Esophagus muscularis mucosa (tissue), 4 donors: ENCODE data around the gene SOX2. TPM values are rescaled to one million over a fixed set of nuclear protein-coding genes. Genes with fewer than 3 reads are reported as not detected.
A peak's percentile ranks its signal among the peaks of the same experiment; 100 is the strongest.

Experiments used
- DNase-seq: peaks from one replicate; pipeline ENCODE4 v3.0.0-alpha.2; 2017; ENCODE audit errors: extremely low spot score
- H3K27ac ChIP-seq, 4 donors: fragments of 200-600 bp; sonication (generic); replicated peaks in 1 of 4; 1 replicate in 3 of 4; 2 replicates in 1 of 4; pipeline ENCODE4 v1.5.1; 2016 to 2019; ENCODE audit warnings: mild to moderate bottlenecking in 1 of 4
- H3K27me3 ChIP-seq, 4 donors: fragments of 200-600 bp; sonication (generic); one replicate each; pipeline versions ENCODE4 v1.5.1 to v1.6.0; 2016 to 2019
- H3K36me3 ChIP-seq, 4 donors: fragments of 200-600 bp; sonication (generic); one replicate each; pipeline ENCODE4 v1.5.1; 2016 to 2019
- H3K4me1 ChIP-seq, 4 donors: fragments of 200-600 bp; sonication (generic); one replicate each; pipeline ENCODE4 v1.5.1; 2016 to 2019
- H3K4me3 ChIP-seq, 4 donors: fragments of 200-600 bp; sonication (generic); 1 replicate in 2 of 4; 2 replicates in 2 of 4; pipeline ENCODE4 v1.5.1; 2016 to 2019; ENCODE audit warnings: mild to moderate bottlenecking in 4 of 4, moderate library complexity in 1 of 4
- H3K9me3 ChIP-seq, 4 donors: fragments of 200-600 bp; sonication (generic); 1 replicate in 3 of 4; 2 replicates in 1 of 4; pipeline ENCODE4 v1.5.1; 2016 to 2019
- CTCF ChIP-seq, 3 experiments: fragments of 200-600 bp in 2 of 3; fragments of 450-650 bp in 1 of 3; sonication (generic) in 2 of 3; IDR thresholded peaks; one replicate each; pipeline ENCODE4 v1.5.1; 2017 to 2019; ENCODE audit warnings: antibody characterized with exemption in 3 of 3, mild to moderate bottlenecking in 2 of 3, moderate library complexity in 1 of 3
- EP300 ChIP-seq: sonication (generic); formaldehyde crosslinking; IDR thresholded peaks from one replicate; pipeline ENCODE4 v1.6.1; 2017; ENCODE audit warnings: antibody characterized with exemption
- POLR2A ChIP-seq: fragments of 450-650 bp; IDR thresholded peaks from one replicate; pipeline ENCODE4 v1.6.1; 2017; ENCODE audit warnings: antibody characterized with exemption, moderate library complexity, mild to moderate bottlenecking, low read depth
- POLR2AphosphoS5 ChIP-seq, 2 donors: sonication (generic); formaldehyde crosslinking; IDR thresholded peaks; one replicate each; pipeline ENCODE4 v1.6.1; 2017; ENCODE audit warnings: antibody characterized with exemption in 2 of 2
- WGBS: methylation state at CpG from one replicate; pipeline ENCODE4 v1.1.5; 2018; 5-methylcytosine and 5-hydroxymethylcytosine counted together
- intact Hi-C: fragments of 100-400 bp; cut with DNase I; formaldehyde crosslinking; loops from one replicate; pipeline ENCODE4 v1.15.1; 2023
- total RNA-seq, 4 donors: library from RNA; depleted of rRNA; stranded (reverse); fragments of >200 nt; gene quantifications; one replicate each; pipeline versions ENCODE4 v1.1.0 to v1.2.1, GENCODE V29; 2016

The SOX2 gene
- total RNA-seq, 4 donors from 2014 or later = 2.5 to 7.3 (median 4.0) TPM

GRCh38 chr3:181694805-181695660 lies 16.7 kb upstream of the SOX2 start:
- Histone ChIP-seq H3K27ac (peak overlapping the region; percentile 20 to 57 (median 48)), H3K36me3 (no peaks in the 10 kb centered on the region), H3K4me3 (peak overlapping the region; percentile 45 to 56 (median 52)), H3K4me1 (peaks cover 16 to 19% (median 18%) of the 10 kb centered on the region in 4 donors), H3K9me3 (no peaks in the 10 kb centered on the region), H3K27me3 (peaks cover 0 to 54% (median 51%) of the 10 kb centered on the region in 4 donors)
- 38% methylated on average over 16 of the region's 53 CpGs for WGBS
- TF ChIP-seq EP300 (no peak), CTCF (IDR thresholded peaks at IDR 0.05) (peak in 1 of 3 experiments; percentile 11)
- DNase-seq = no peak
- intact Hi-C loops = no loop called here

GRCh38 chr3:181695661-181696491 lies 15.8 kb upstream of the SOX2 start:
- intact Hi-C loops = no loop called here

GRCh38 chr3:181696626-181697230 lies 15.0 kb upstream of the SOX2 start:
- TF ChIP-seq EP300 (no peak), POLR2A (no peak), CTCF (IDR thresholded peaks at IDR 0.05) (no peak), POLR2AphosphoS5 (IDR thresholded peaks at IDR 0.05) (no peak)
- Histone ChIP-seq H3K36me3 (no peaks in the 10 kb centered on the region), H3K27me3 (peaks cover 0 to 71% (median 64%) of the 10 kb centered on the region in 4 donors), H3K4me3 (peak overlapping the region in 3 of 4 donors; percentile 45 to 56 (median 50)), H3K4me1 (peaks cover 23 to 29% (median 27%) of the 10 kb centered on the region in 4 donors), H3K27ac (no peak overlapping the region), H3K9me3 (no peaks in the 10 kb centered on the region)
- WGBS = 41% methylated on average over 11 of the region's 11 CpGs
- DNase-seq = no peak
- intact Hi-C loops = no loop called here

More at GRCh38 chr3:181695661-181696491, 15.8 kb upstream of the SOX2 start:
- Histone ChIP-seq H3K27me3 (peaks cover 0 to 63% (median 56%) of the 10 kb centered on the region in 4 donors), H3K4me1 (peaks cover 23 to 27% (median 26%) of the 10 kb centered on the region in 4 donors), H3K36me3 (no peaks in the 10 kb centered on the region), H3K9me3 (no peaks in the 10 kb centered on the region), H3K27ac (peak overlapping the region; percentile 20 to 57 (median 48)), H3K4me3 (peak overlapping the region; percentile 45 to 56 (median 52))
- TF ChIP-seq EP300 (no peak), CTCF (IDR thresholded peaks at IDR 0.05) (no peak), POLR2A (no peak)
- no peak for DNase-seq
- 7% methylated on average over 43 of the region's 65 CpGs for WGBS

GRCh38 chr3:181698263-181698954 lies 13.3 kb upstream of the SOX2 start:
- 82% methylated on average over 5 of the region's 5 CpGs for WGBS
- no peak overlapping the region for H3K27ac ChIP-seq
- H3K36me3 ChIP-seq = no peaks in the 10 kb centered on the region
- DNase-seq = no peak
- H3K4me3 ChIP-seq = no peak overlapping the region
- no peaks in the 10 kb centered on the region for H3K9me3 ChIP-seq
- no peak for TF ChIP-seq POLR2AphosphoS5 (IDR thresholded peaks at IDR 0.05)
- no peak for TF ChIP-seq POLR2A
- no peak for TF ChIP-seq CTCF (IDR thresholded peaks at IDR 0.05)
- TF ChIP-seq EP300 = no peak
- intact Hi-C loops = no loop called here
- peaks cover 25 to 29% (median 27%) of the 10 kb centered on the region in 4 donors for H3K4me1 ChIP-seq
- H3K27me3 ChIP-seq = peaks cover 0 to 88% (median 80%) of the 10 kb centered on the region in 4 donors
